NB4 (cell line): ENCODE results near the gene CHML.

ENCODE experiments used
- CTCF ChIP-seq: IDR thresholded peaks from one replicate; pipeline ENCODE4 v1.5.1; 2012; ENCODE audit warnings: low read depth, low read length
- MAX ChIP-seq: IDR thresholded peaks from 2 replicates; pipeline ENCODE4 v1.6.1; 2011; ENCODE audit warnings: low read depth, low read length
- MYC ChIP-seq: IDR thresholded peaks from 2 replicates; pipeline ENCODE4 v1.6.1; 2011; ENCODE audit warnings: low read depth, low read length
- POLR2A ChIP-seq: IDR thresholded peaks from 2 replicates; pipeline ENCODE4 v1.6.1; 2011; ENCODE audit warnings: mild to moderate bottlenecking; ENCODE audit not compliant: insufficient read length; ENCODE audit errors: extremely low read depth

GRCh38 chr1:241638909-241639622 is 1.1 kb downstream of the CHML start:
- no peak for TF ChIP-seq CTCF
- no peak for TF ChIP-seq MYC
- TF ChIP-seq POLR2A, result no peak
- TF ChIP-seq MAX, result no peak
